Ovary (tissue), 3 donors: ENCODE data around the gene UBE2L3.

Experiments
- CTCF ChIP-seq, 3 donors: fragments of 450-650 bp in 2 of 3; fragments of 200-600 bp in 1 of 3; IDR thresholded peaks; one replicate each; pipeline versions ENCODE4 v1.5.1 to v1.8.0; 2016 to 2022; ENCODE audit warnings: antibody characterized with exemption in 3 of 3, mild to moderate bottlenecking in 1 of 3
- POLR2A ChIP-seq: fragments of 450-650 bp; IDR thresholded peaks from one replicate; pipeline ENCODE4 v1.6.1; 2017; ENCODE audit warnings: antibody characterized with exemption, mild to moderate bottlenecking, moderate library complexity
- donor health status: DM: no; HTN: no; CAD: no.

- TF ChIP-seq CTCF (IDR thresholded peaks at IDR 0.05) (peak in 2 of 3 donors; percentile 38 to 97), POLR2A (peak; percentile 39)
These were observed 62.0 kb downstream of the UBE2L3 start, which contains the start of gene YDJC for GRCh38 chr22:21629255-21630149.
